COLO829 (cell line): ENCODE results near the gene RNASE7.
"Not testable (repeated sequence)": the region's sequence is repeated elsewhere in the genome, so short reads cannot be mapped to it uniquely, and the experiment has no call there.

ENCODE experiments used
- DNase-seq: peaks from one replicate; pipeline ENCODE4 v3.0.0; 2012; ENCODE audit warnings: low spot score

RNASE7 gene

GRCh38 chr14:21023817-21024584 lies 18.2 kb upstream of the RNASE7 start:
- no peak for DNase-seq

GRCh38 chr14:21024585-21025370 lies 17.4 kb upstream of the RNASE7 start, which contains the start of gene NDRG2:
NDRG2 (minus strand) TSS chr14:21025061; CDS start chr14:21023315, 1,746 bp downstream.
- peak; percentile 61 for DNase-seq

GRCh38 chr14:21025371-21026273 lies 16.5 kb upstream of the RNASE7 start:
- no peak for DNase-seq

GRCh38 chr14:21026274-21026987 lies 15.7 kb upstream of the RNASE7 start:
- no peak for DNase-seq

- no peak for DNase-seq
Observed at GRCh38 chr14:21026988-21027315, 15.2 kb upstream of the RNASE7 start.

- no peak for DNase-seq
Observed at GRCh38 chr14:21029917-21030316, 12.2 kb upstream of the RNASE7 start, which contains the start of gene TPPP2. TPPP2 (plus strand) TSS chr14:21030217; CDS start chr14:21030582, 365 bp downstream.

GRCh38 chr14:21030531-21030930 lies 11.6 kb upstream of the RNASE7 start:
- no peak for DNase-seq

- no peak for DNase-seq
Observed at GRCh38 chr14:21032326-21033132, 9.6 kb upstream of the RNASE7 start.

GRCh38 chr14:21033133-21033698 lies 8.9 kb upstream of the RNASE7 start:
- no peak for DNase-seq

- no peak for DNase-seq
Observed at GRCh38 chr14:21034707-21035106, 7.5 kb upstream of the RNASE7 start, which contains the start of gene RNASE13. RNASE13 (minus strand) TSS chr14:21034807; CDS start chr14:21034288, 519 bp downstream.

- no peak for DNase-seq
Observed at GRCh38 chr14:21036751-21037150, 5.4 kb upstream of the RNASE7 start.

GRCh38 chr14:21037156-21037555 lies 5.0 kb upstream of the RNASE7 start:
- no peak for DNase-seq

- peak; percentile 57 for DNase-seq
Observed at GRCh38 chr14:21038441-21039422, 3.4 kb upstream of the RNASE7 start.

GRCh38 chr14:21039585-21040369 lies 2.4 kb upstream of the RNASE7 start:
- peak; percentile 86 for DNase-seq

GRCh38 chr14:21040370-21040925 lies 1.7 kb upstream of the RNASE7 start:
- no peak for DNase-seq

- not testable (repeated sequence) for DNase-seq
Observed at GRCh38 chr14:21040941-21041340, 1.2 kb upstream of the RNASE7 start.

- no peak for DNase-seq
Observed at GRCh38 chr14:21042918-21043317, 756 bp downstream of the RNASE7 start.
